GM12872 (cell line): Measurements from ENCODE around the gene USP47.

Source experiments
- TF ChIP-seq, protein P1 (sequence below): IDR thresholded peaks from 3 replicates; pipeline ENCODE4 v1.5.1; 2011; ENCODE audit warnings: low read depth, mild to moderate bottlenecking, low read length, moderate library complexity; ENCODE audit not compliant: insufficient read depth

The USP47 gene

GRCh38 chr11:11929920-11930319 lies 88.1 kb downstream of the USP47 start:
- TF ChIP-seq, protein P1, sequence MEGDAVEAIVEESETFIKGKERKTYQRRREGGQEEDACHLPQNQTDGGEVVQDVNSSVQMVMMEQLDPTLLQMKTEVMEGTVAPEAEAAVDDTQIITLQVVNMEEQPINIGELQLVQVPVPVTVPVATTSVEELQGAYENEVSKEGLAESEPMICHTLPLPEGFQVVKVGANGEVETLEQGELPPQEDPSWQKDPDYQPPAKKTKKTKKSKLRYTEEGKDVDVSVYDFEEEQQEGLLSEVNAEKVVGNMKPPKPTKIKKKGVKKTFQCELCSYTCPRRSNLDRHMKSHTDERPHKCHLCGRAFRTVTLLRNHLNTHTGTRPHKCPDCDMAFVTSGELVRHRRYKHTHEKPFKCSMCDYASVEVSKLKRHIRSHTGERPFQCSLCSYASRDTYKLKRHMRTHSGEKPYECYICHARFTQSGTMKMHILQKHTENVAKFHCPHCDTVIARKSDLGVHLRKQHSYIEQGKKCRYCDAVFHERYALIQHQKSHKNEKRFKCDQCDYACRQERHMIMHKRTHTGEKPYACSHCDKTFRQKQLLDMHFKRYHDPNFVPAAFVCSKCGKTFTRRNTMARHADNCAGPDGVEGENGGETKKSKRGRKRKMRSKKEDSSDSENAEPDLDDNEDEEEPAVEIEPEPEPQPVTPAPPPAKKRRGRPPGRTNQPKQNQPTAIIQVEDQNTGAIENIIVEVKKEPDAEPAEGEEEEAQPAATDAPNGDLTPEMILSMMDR = no peak

GRCh38 chr11:11931461-11932055 lies 89.8 kb downstream of the USP47 start:
- TF ChIP-seq, protein P1 = peak; percentile 50

DNA sequence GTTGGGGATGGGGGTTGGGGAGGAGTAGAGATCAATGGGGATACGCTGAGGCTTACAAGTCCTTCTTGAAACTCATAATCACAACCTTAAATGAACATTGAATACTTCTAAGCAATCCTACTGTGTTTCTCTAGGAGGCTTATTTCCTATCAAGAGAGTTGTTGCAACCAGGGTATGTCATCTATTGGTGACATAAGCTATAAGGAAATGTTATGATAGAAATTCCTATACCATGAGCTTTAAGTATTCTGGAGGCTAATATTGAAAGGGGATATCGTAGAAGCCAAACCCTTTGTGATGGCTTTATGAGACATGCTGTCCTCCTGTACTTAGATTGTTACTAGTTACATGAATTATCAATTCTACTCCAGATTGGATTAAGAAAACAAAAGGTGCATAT lies 93.8 kb downstream of the USP47 start:
- TF ChIP-seq, protein P1 = no peak

GRCh38 chr11:11937433-11937832 lies 95.7 kb downstream of the USP47 start:
- TF ChIP-seq, protein P1 = no peak

DNA sequence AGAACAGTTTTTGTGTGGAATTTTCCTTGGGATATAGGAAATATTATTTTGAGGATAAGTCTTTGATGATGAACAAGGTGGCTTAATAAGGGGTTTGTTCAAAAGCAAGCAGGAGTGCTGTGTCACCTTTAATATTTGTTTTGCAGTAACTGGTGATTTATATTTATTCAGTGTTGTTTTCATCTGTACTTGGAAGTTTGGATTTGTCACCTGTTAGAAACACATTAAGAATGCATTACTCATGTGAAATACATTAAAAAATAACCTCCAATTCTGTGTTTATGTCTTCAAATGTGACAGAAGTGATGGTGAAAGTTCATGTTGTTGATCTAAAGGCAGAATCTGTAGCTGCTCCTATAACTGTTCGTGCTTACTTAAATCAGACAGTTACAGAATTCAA lies 96.2 kb downstream of the USP47 start:
- TF ChIP-seq, protein P1 = no peak

GRCh38 chr11:11940551-11940950 lies 98.8 kb downstream of the USP47 start:
- TF ChIP-seq, protein P1 = no peak

DNA sequence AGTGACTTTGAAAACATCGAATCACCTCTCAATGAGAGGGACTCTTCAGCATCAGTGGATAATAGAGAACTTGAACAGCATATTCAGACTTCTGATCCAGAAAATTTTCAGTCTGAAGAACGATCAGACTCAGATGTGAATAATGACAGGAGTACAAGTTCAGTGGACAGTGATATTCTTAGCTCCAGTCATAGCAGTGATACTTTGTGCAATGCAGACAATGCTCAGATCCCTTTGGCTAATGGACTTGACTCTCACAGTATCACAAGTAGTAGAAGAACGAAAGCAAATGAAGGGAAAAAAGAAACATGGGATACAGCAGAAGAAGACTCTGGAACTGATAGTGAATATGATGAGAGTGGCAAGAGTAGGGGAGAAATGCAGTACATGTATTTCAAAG lies 100.9 kb downstream of the USP47 start:
- TF ChIP-seq, protein P1 = no peak

DNA sequence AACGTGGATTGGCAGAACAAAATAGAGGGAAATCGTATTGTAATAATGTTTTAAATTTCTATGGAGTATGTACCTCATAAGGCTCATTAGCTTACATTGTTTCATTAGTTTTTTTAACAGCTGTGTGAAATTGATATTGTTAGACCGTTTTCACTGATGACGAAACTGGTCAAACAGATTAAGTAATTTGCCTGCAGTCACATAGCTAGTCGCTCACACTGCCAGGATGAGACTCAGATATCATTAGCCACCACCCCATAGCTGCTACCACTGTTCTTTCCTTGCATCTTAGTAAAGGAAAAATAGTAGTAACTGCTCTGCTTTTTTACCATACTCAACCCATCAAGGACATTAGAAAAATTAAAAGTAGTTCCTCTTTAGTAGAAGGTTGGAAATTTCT lies 102.7 kb downstream of the USP47 start:
- TF ChIP-seq, protein P1 = no peak
